Central memory CD8-positive, alpha-beta T cell (primary cell): ENCODE measurements around the gene ZWILCH.

Source experiments
- ATAC-seq: fragments of 150-1000 bp; cut with Tn5 transposase; replicated peaks from 2 replicates; pipeline ENCODE4 v1.10.0; 2022; ENCODE audit warnings: mild to moderate bottlenecking, moderate FRiP score, moderate number of reproducible peaks; ENCODE audit not compliant: poor library complexity, severe bottlenecking; ENCODE audit errors: extremely low read depth
- DNase-seq, 2 donors: peaks; one replicate each; pipeline ENCODE4 v3.0.0; 2021; ENCODE audit warnings: low spot score in 2 of 2
- H3K27ac Mint-ChIP-seq: one replicate; pipeline ENCODE4 v1.8.0; 2022; ENCODE audit warnings: low read depth, mild to moderate bottlenecking, moderate library complexity, mixed read lengths
- H3K27me3 Mint-ChIP-seq: one replicate; pipeline ENCODE4 v1.8.0; 2022; ENCODE audit warnings: mixed read lengths
- H3K36me3 Mint-ChIP-seq: one replicate; pipeline ENCODE4 v1.8.0; 2022; ENCODE audit warnings: mild to moderate bottlenecking, moderate library complexity, mixed read lengths; ENCODE audit not compliant: insufficient read depth
- H3K4me1 Mint-ChIP-seq: one replicate; pipeline ENCODE4 v1.8.0; 2022; ENCODE audit warnings: mixed read lengths
- H3K4me3 Mint-ChIP-seq: one replicate; pipeline ENCODE4 v1.8.0; 2022; ENCODE audit warnings: mild to moderate bottlenecking, moderate library complexity, mixed read lengths
- H3K9me3 Mint-ChIP-seq: one replicate; pipeline ENCODE4 v1.8.0; 2022; ENCODE audit warnings: mixed read lengths

ZWILCH gene

DNA sequence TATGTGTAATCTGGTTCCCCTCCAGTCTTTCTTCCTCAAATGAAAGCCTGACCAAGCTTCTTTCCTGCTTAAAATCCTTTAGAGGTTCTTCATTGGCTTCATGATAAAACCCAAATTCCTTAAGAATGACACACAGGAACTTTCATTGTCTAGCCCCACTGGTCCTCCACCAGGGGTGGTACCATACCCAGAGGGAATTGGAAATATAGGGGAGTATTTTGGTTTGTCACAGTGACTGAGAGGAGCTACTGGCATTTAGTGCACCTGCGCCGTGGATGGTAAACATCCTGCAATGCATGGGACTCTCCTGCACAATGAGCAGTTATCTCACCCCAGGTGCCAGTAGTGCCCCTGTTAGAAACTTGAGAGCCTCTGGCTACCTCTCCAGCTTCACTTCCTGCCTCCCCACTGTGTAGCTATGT is 10.8 kb downstream of the ZWILCH start:
- H3K36me3 Mint-ChIP-seq = peaks cover 21% of the 10 kb centered on the region
- H3K27ac Mint-ChIP-seq = no peak overlapping the region
- no peak overlapping the region for H3K4me3 Mint-ChIP-seq
- no peaks in the 10 kb centered on the region for H3K27me3 Mint-ChIP-seq
- no peak for DNase-seq
- H3K9me3 Mint-ChIP-seq = no peaks in the 10 kb centered on the region
- H3K4me1 Mint-ChIP-seq = no peaks in the 10 kb centered on the region
- ATAC-seq = no peak

- Mint-ChIP-seq H3K27me3 (no peaks in the 10 kb centered on the region), H3K36me3 (peaks cover 12% of the 10 kb centered on the region), H3K9me3 (no peaks in the 10 kb centered on the region), H3K4me3 (no peak overlapping the region), H3K27ac (no peak overlapping the region), H3K4me1 (peaks cover 9% of the 10 kb centered on the region)
- no peak for DNase-seq
- no peak for ATAC-seq
These were observed 18.8 kb downstream of the ZWILCH start for GRCh38 chr15:66523926-66524325.

- H3K27ac Mint-ChIP-seq = no peak overlapping the region
- H3K4me3 Mint-ChIP-seq = no peak overlapping the region
These were observed 19.7 kb downstream of the ZWILCH start for GRCh38 chr15:66524838-66525237.

GRCh38 chr15:66535056-66535455 is 29.9 kb downstream of the ZWILCH start:
- no peak overlapping the region for H3K27ac Mint-ChIP-seq
- H3K36me3 Mint-ChIP-seq = peaks cover 18% of the 10 kb centered on the region
- no peaks in the 10 kb centered on the region for H3K9me3 Mint-ChIP-seq
- DNase-seq (no peak), ATAC-seq (no peak)
- H3K27me3 Mint-ChIP-seq = no peaks in the 10 kb centered on the region
- no peak overlapping the region for H3K4me3 Mint-ChIP-seq
- H3K4me1 Mint-ChIP-seq = no peaks in the 10 kb centered on the region

More at GRCh38 chr15:66524838-66525237, 19.7 kb downstream of the ZWILCH start:
- peaks cover 14% of the 10 kb centered on the region for H3K36me3 Mint-ChIP-seq
- no peaks in the 10 kb centered on the region for H3K27me3 Mint-ChIP-seq
- ATAC-seq = no peak
- H3K9me3 Mint-ChIP-seq = no peaks in the 10 kb centered on the region
- peaks cover 9% of the 10 kb centered on the region for H3K4me1 Mint-ChIP-seq
- DNase-seq = no peak

DNA sequence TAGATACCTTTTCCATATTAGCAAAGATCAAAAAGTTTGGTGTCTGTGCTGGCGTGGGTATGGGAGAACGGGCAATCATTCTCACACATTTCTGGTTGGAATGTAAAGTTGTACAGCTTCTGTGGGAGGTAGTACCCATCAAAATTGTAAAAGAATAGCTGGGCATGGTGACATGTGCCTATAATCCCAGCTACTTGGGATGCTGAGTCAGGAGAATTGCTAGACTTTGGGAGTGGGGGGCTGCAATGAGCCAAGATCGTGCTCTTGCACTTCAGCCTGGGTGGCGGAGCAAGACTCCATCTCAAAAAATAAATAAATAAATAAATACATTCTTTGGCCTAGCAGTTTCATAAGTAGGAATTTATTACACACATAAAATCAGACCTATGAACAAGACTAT is 37.8 kb downstream of the ZWILCH start:
- Mint-ChIP-seq H3K36me3 (peaks cover 21% of the 10 kb centered on the region), H3K27ac (no peak overlapping the region), H3K4me1 (no peaks in the 10 kb centered on the region), H3K9me3 (no peaks in the 10 kb centered on the region), H3K27me3 (no peaks in the 10 kb centered on the region), H3K4me3 (no peak overlapping the region)
- DNase-seq (no peak), ATAC-seq (no peak)

DNA sequence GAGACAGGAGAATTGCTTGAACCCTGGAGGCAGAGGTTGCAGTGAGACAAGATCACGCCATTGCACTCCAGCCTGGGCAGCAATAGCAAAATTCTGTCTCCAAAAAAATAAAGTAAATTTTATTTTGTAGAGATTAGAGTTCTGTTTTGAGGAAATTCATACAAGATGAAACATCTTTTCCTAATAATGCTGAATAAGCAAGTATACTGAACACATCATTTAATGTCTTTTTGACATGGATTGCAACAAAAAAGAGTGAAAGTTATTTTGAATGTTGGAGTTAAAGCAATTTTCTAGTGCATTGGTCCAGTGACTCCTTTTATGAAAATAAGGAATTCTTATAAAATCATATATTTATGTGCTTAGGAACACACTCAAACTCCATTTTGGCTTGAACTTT is 40.1 kb downstream of the ZWILCH start:
- ATAC-seq (no peak), DNase-seq (no peak)
- H3K4me3 Mint-ChIP-seq = no peak overlapping the region
- no peaks in the 10 kb centered on the region for H3K4me1 Mint-ChIP-seq
- H3K27ac Mint-ChIP-seq = no peak overlapping the region
- H3K9me3 Mint-ChIP-seq = no peaks in the 10 kb centered on the region
- H3K36me3 Mint-ChIP-seq = peaks cover 21% of the 10 kb centered on the region
- H3K27me3 Mint-ChIP-seq = no peaks in the 10 kb centered on the region

GRCh38 chr15:66555685-66556084 is 50.6 kb downstream of the ZWILCH start:
- no peaks in the 10 kb centered on the region for H3K4me1 Mint-ChIP-seq
- DNase-seq (no peak), ATAC-seq (no peak)
- no peak overlapping the region for H3K4me3 Mint-ChIP-seq
- H3K36me3 Mint-ChIP-seq = peaks cover 3% of the 10 kb centered on the region
- H3K27me3 Mint-ChIP-seq = no peaks in the 10 kb centered on the region
- H3K27ac Mint-ChIP-seq = no peak overlapping the region
- H3K9me3 Mint-ChIP-seq = peaks cover 6% of the 10 kb centered on the region

GRCh38 chr15:66558271-66558670 is 53.1 kb downstream of the ZWILCH start:
- no peaks in the 10 kb centered on the region for H3K27me3 Mint-ChIP-seq

DNA sequence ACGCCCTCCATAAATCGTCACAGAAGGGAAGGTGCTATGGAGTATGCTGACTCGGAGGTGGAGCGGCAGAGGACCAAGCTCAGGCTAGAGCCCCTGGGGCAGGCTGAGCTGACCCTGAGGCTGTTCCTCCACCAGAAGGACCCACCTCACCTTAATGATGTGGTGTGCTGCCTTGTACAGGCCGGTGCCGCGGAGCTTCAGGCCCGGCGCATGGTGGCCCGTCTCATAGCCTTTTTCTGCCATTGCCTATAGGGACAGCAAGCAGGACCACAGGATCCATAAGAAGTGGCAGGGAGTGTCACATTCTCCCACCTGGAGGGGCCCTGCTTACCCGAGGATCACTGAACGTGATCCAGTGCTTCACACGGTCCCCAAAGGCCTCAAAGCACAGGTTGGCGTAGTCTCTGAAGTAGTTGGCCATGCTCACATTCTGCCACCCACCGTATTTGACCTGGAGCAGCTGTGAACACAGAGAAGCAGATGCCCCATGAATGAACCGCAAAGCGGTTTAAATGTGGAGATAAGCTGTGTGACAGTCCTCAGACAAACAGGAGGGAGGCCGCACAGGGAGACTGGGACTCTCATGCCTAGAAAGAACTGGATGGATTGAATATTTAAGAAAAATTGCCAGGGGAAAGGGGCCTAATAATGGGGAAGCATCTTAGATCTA is 55.9 kb downstream of the ZWILCH start:
- no peak overlapping the region for H3K27ac Mint-ChIP-seq
- ATAC-seq (no peak), DNase-seq (no peak)
- H3K36me3 Mint-ChIP-seq = no peaks in the 10 kb centered on the region
- H3K9me3 Mint-ChIP-seq = no peaks in the 10 kb centered on the region
- H3K4me3 Mint-ChIP-seq = no peak overlapping the region
- H3K4me1 Mint-ChIP-seq = no peaks in the 10 kb centered on the region
- no peaks in the 10 kb centered on the region for H3K27me3 Mint-ChIP-seq

More at GRCh38 chr15:66558271-66558670, 53.1 kb downstream of the ZWILCH start:
- ATAC-seq (no peak), DNase-seq (no peak)
- no peak overlapping the region for H3K27ac Mint-ChIP-seq
- no peak overlapping the region for H3K4me3 Mint-ChIP-seq
- no peaks in the 10 kb centered on the region for H3K36me3 Mint-ChIP-seq
- H3K4me1 Mint-ChIP-seq = no peaks in the 10 kb centered on the region
- peaks cover 6% of the 10 kb centered on the region for H3K9me3 Mint-ChIP-seq

DNA sequence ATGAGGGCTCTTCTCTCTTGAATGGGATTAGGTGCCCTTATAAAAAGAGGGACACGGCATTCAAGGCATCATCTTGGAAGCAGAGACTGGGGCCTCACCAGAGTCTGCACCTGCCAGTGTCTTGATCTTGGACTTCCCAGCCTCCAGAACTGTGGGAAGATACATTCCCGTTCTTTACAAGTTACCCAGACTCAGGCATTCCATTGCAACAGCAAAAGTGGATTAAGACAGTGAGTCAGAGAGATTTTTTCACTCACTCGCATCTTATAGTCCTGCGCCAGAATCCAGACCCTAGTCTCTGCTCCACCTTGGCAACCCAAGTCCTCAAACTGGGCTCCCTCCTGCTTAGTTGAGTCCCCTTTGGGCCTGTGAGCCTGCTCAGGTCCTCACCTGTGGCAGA is 58.0 kb downstream of the ZWILCH start:
- Mint-ChIP-seq H3K9me3 (no peaks in the 10 kb centered on the region), H3K36me3 (no peaks in the 10 kb centered on the region), H3K27ac (no peak overlapping the region), H3K4me3 (no peak overlapping the region), H3K27me3 (no peaks in the 10 kb centered on the region), H3K4me1 (peaks cover 7% of the 10 kb centered on the region)
- no peak for DNase-seq
- ATAC-seq = no peak

- ATAC-seq (no peak), DNase-seq (no peak)
- Mint-ChIP-seq H3K4me1 (peaks cover 7% of the 10 kb centered on the region), H3K9me3 (no peaks in the 10 kb centered on the region), H3K27ac (no peak overlapping the region), H3K4me3 (no peak overlapping the region), H3K36me3 (no peaks in the 10 kb centered on the region), H3K27me3 (no peaks in the 10 kb centered on the region)
These were observed 58.5 kb downstream of the ZWILCH start for GRCh38 chr15:66563566-66564110.

DNA sequence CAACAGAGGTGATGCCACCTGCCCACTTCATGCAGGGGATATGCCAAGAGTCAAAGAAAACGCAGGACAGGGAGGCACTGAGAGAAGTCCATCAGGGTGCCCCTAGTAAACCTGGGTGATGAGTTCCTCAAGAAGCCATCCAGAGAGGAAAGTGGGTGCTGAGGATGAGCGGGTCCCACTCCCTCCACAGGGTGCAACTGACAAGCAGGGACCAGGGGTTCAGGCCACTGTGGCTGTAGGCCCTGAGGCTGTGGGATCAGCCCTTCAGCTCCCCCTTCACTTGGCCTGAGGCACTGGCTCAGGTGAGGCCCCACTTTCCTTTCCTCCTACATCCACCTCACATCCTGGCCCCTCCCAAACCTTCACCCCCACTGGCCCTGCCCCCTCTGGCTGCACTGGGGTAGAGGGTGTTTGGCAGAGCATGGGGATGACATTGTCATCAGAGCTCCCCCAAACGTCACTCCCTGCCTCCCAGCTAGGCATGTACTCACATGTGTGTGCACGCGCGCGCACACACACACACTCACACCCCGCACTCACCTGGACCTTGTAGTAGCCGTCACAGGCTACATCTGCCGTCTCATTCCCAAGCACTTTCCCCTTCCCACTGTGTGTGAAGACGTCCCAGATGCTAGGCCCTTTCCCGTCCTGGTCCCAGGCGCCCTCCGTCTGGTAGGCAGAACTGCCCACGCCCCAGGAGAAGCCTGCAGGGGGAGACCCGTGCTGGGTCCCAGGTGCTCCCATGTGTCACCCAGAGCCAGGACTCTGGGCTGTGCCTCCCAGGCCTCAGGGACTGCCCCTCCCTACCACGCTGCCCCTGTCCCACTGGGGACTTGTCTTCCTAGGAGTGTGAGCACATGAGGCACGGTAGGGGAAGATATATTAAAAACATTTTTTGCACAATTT is 59.3 kb downstream of the ZWILCH start:
- ATAC-seq = no peak
- no peak for DNase-seq
- H3K27ac Mint-ChIP-seq = no peak overlapping the region
- H3K4me1 Mint-ChIP-seq = peaks cover 7% of the 10 kb centered on the region
- no peaks in the 10 kb centered on the region for H3K27me3 Mint-ChIP-seq
- no peaks in the 10 kb centered on the region for H3K9me3 Mint-ChIP-seq
- no peaks in the 10 kb centered on the region for H3K36me3 Mint-ChIP-seq
- no peak overlapping the region for H3K4me3 Mint-ChIP-seq
